ENCODE results near the gene PAQR8.

Gene PAQR8

GRCh38 chr6:52403627-52404026, 41.7 kb downstream of the PAQR8 start:
- Mint-ChIP-seq H3K27ac (no peak overlapping the region), H3K4me1 (peaks cover 26% of the 10 kb centered on the region), H3K36me3 (peaks cover 13% of the 10 kb centered on the region), H3K9me3 (no peaks in the 10 kb centered on the region), H3K4me3 (no peak overlapping the region)
- ATAC-seq (no peak), DNase-seq (ENCODE audit: low spot score in 2 of 2) (no peak)

GRCh38 chr6:52405243-52405642, 43.3 kb downstream of the PAQR8 start:
- Mint-ChIP-seq H3K36me3 (peaks cover 13% of the 10 kb centered on the region), H3K9me3 (no peaks in the 10 kb centered on the region), H3K27ac (peak overlapping the region; percentile 7), H3K4me3 (no peak overlapping the region), H3K4me1 (peaks cover 11% of the 10 kb centered on the region)
- ATAC-seq: no peak
- DNase-seq (ENCODE audit: low spot score in 2 of 2): no peak

GRCh38 chr6:52407467-52407866, 45.5 kb downstream of the PAQR8 start:
- Mint-ChIP-seq H3K4me1 (peaks cover 11% of the 10 kb centered on the region), H3K27ac (no peak overlapping the region), H3K4me3 (no peak overlapping the region), H3K9me3 (no peaks in the 10 kb centered on the region), H3K36me3 (peaks cover 13% of the 10 kb centered on the region)
- DNase-seq (ENCODE audit: low spot score in 2 of 2) (no peak), ATAC-seq (peak; percentile 59)

GRCh38 chr6:52409499-52409898, 47.5 kb downstream of the PAQR8 start:
- DNase-seq (ENCODE audit: low spot score in 2 of 2): no peak
- no peak overlapping the region for H3K4me3 Mint-ChIP-seq
- no peak overlapping the region for H3K27ac Mint-ChIP-seq
- H3K36me3 Mint-ChIP-seq: peaks cover 5% of the 10 kb centered on the region
- ATAC-seq: no peak
- no peaks in the 10 kb centered on the region for H3K9me3 Mint-ChIP-seq
- no peaks in the 10 kb centered on the region for H3K4me1 Mint-ChIP-seq

GRCh38 chr6:52410979-52411378, 49.0 kb downstream of the PAQR8 start:
- no peak overlapping the region for H3K27ac Mint-ChIP-seq

GRCh38 chr6:52411911-52412310, 50.0 kb downstream of the PAQR8 start:
- no peaks in the 10 kb centered on the region for H3K36me3 Mint-ChIP-seq

More at GRCh38 chr6:52410979-52411378, 49.0 kb downstream of the PAQR8 start:
- ATAC-seq (no peak), DNase-seq (ENCODE audit: low spot score in 2 of 2) (no peak)
- Mint-ChIP-seq H3K9me3 (no peaks in the 10 kb centered on the region), H3K4me1 (no peaks in the 10 kb centered on the region), H3K4me3 (no peak overlapping the region), H3K36me3 (peaks cover under 1% of the 10 kb centered on the region)

GRCh38 chr6:52415333-52415732, 53.4 kb downstream of the PAQR8 start:
- H3K27ac Mint-ChIP-seq: no peak overlapping the region
- H3K9me3 Mint-ChIP-seq: no peaks in the 10 kb centered on the region
- H3K4me3 Mint-ChIP-seq: no peak overlapping the region
- H3K36me3 Mint-ChIP-seq: no peaks in the 10 kb centered on the region
- no peak for DNase-seq (ENCODE audit: low spot score in 2 of 2)
- no peak for ATAC-seq
- no peaks in the 10 kb centered on the region for H3K4me1 Mint-ChIP-seq

More at GRCh38 chr6:52411911-52412310, 50.0 kb downstream of the PAQR8 start:
- no peaks in the 10 kb centered on the region for H3K4me1 Mint-ChIP-seq
- peak overlapping the region; percentile 1 for H3K27ac Mint-ChIP-seq
- no peak overlapping the region for H3K4me3 Mint-ChIP-seq
- no peaks in the 10 kb centered on the region for H3K9me3 Mint-ChIP-seq
- no peak for ATAC-seq
- DNase-seq (ENCODE audit: low spot score in 2 of 2): no peak

GRCh38 chr6:52415917-52416628, 54.1 kb downstream of the PAQR8 start:
- DNase-seq (ENCODE audit: low spot score in 2 of 2) (no peak), ATAC-seq (no peak)
- Mint-ChIP-seq H3K4me1 (no peaks in the 10 kb centered on the region), H3K4me3 (no peak overlapping the region), H3K9me3 (no peaks in the 10 kb centered on the region), H3K36me3 (no peaks in the 10 kb centered on the region), H3K27ac (no peak overlapping the region)

GRCh38 chr6:52416629-52417151, 54.7 kb downstream of the PAQR8 start:
- Mint-ChIP-seq H3K9me3 (no peaks in the 10 kb centered on the region), H3K27ac (no peak overlapping the region)
- DNase-seq (ENCODE audit: low spot score in 2 of 2): peak; percentile 22 to 63

GRCh38 chr6:52417675-52418111, 55.7 kb downstream of the PAQR8 start:
- Mint-ChIP-seq H3K4me3 (no peak overlapping the region), H3K36me3 (no peaks in the 10 kb centered on the region), H3K9me3 (no peaks in the 10 kb centered on the region), H3K4me1 (no peaks in the 10 kb centered on the region), H3K27ac (no peak overlapping the region)
- ATAC-seq (no peak), DNase-seq (ENCODE audit: low spot score in 2 of 2) (no peak)

More at GRCh38 chr6:52416629-52417151, 54.7 kb downstream of the PAQR8 start:
- Mint-ChIP-seq H3K36me3 (no peaks in the 10 kb centered on the region), H3K4me1 (no peaks in the 10 kb centered on the region), H3K4me3 (no peak overlapping the region)
- no peak for ATAC-seq

GRCh38 chr6:52418606-52419005, 56.7 kb downstream of the PAQR8 start:
- Mint-ChIP-seq H3K36me3 (no peaks in the 10 kb centered on the region), H3K4me1 (no peaks in the 10 kb centered on the region), H3K9me3 (no peaks in the 10 kb centered on the region), H3K4me3 (no peak overlapping the region), H3K27ac (no peak overlapping the region)
- no peak for DNase-seq (ENCODE audit: low spot score in 2 of 2)
- no peak for ATAC-seq

- DNase-seq (ENCODE audit: low spot score in 2 of 2) (peak; percentile 97 to 99), ATAC-seq (peak; percentile 96)
- Mint-ChIP-seq H3K4me3 (no peak within 1 kb of the TSS), H3K9me3 (no peaks in the 10 kb centered on the region), H3K27ac (no peak within 1 kb of the TSS), H3K4me1 (no peaks in the 10 kb centered on the region), H3K36me3 (no peaks in the 10 kb centered on the region)
Measured at GRCh38 chr6:52419809-52420667, 58.1 kb downstream of the PAQR8 start, which contains the start of gene EFHC1. Gene EFHC1, plus strand, starts transcription at chr6:52420342. Its CDS starts 69 bp downstream, at chr6:52420411.

- no peaks in the 10 kb centered on the region for H3K4me1 Mint-ChIP-seq
- no peaks in the 10 kb centered on the region for H3K36me3 Mint-ChIP-seq
- no peak overlapping the region for H3K4me3 Mint-ChIP-seq
- ATAC-seq (no peak), DNase-seq (ENCODE audit: low spot score in 2 of 2) (no peak)
- H3K27ac Mint-ChIP-seq: no peak overlapping the region
- H3K9me3 Mint-ChIP-seq: no peaks in the 10 kb centered on the region
Measured at GRCh38 chr6:52420668-52421358, 58.9 kb downstream of the PAQR8 start.

- H3K4me3 Mint-ChIP-seq: no peak overlapping the region
- H3K27ac Mint-ChIP-seq: no peak overlapping the region
- H3K36me3 Mint-ChIP-seq: no peaks in the 10 kb centered on the region
- H3K9me3 Mint-ChIP-seq: no peaks in the 10 kb centered on the region
- DNase-seq (ENCODE audit: low spot score in 2 of 2) (no peak), ATAC-seq (no peak)
- no peaks in the 10 kb centered on the region for H3K4me1 Mint-ChIP-seq
Measured at GRCh38 chr6:52422156-52422555, 60.2 kb downstream of the PAQR8 start.

- no peaks in the 10 kb centered on the region for H3K4me1 Mint-ChIP-seq
- H3K27ac Mint-ChIP-seq: no peak overlapping the region
- no peaks in the 10 kb centered on the region for H3K36me3 Mint-ChIP-seq
- H3K9me3 Mint-ChIP-seq: no peaks in the 10 kb centered on the region
- H3K4me3 Mint-ChIP-seq: no peak overlapping the region
- DNase-seq (ENCODE audit: low spot score in 2 of 2) (no peak), ATAC-seq (no peak)
Measured at GRCh38 chr6:52423448-52423847, 61.5 kb downstream of the PAQR8 start.

Data from stimulated activated effector memory CD8-positive, alpha-beta T cell treated with anti-CD3 and anti-CD28 coated beads, Interleukin-12 subunit alpha, Interleukin-12 subunit beta, amount 100 ng/mL, for 72 hours (primary cell).